GM23338 (cell line): ENCODE results near the gene CTRB2.

ENCODE experiments used
- EZH2 ChIP-seq: fragments of 200-600 bp; sonication (generic); IDR thresholded peaks from one replicate; pipeline ENCODE4 v1.8.0; 2017; ENCODE audit warnings: antibody characterized with exemption, mild to moderate bottlenecking, low read depth; ENCODE audit not compliant: unreplicated experiment
- EZH2phosphoT487 ChIP-seq: fragments of 200-600 bp; sonication (generic); IDR thresholded peaks from one replicate; pipeline ENCODE4 v1.8.1; 2018; ENCODE audit warnings: antibody characterized with exemption; ENCODE audit not compliant: unreplicated experiment
- POLR2AphosphoS5 ChIP-seq: IDR thresholded peaks from 2 replicates; pipeline ENCODE4 v1.6.1; 2016; ENCODE audit warnings: antibody characterized with exemption, low read depth
- TF ChIP-seq, protein P1 (sequence below), 2 experiments: fragments of 200-600 bp in 1 of 2; sonication (generic) in 1 of 2; conservative IDR thresholded peaks; 2 replicates each; pipeline versions ENCODE4 v1.5.1 to v1.6.1; 2016 to 2017; ENCODE audit warnings: antibody characterized with exemption in 2 of 2, low read depth in 2 of 2, mild to moderate bottlenecking in 2 of 2, moderate library complexity in 1 of 2
- TF ChIP-seq, protein P2 (sequence below): IDR thresholded peaks from 2 replicates; pipeline ENCODE4 v1.6.1; 2016; ENCODE audit warnings: antibody characterized with exemption
- TF ChIP-seq, protein P3 (sequence below): IDR thresholded peaks from one replicate; pipeline ENCODE4 v1.6.1; 2018; ENCODE audit warnings: antibody characterized with exemption; ENCODE audit not compliant: unreplicated experiment

DNA sequence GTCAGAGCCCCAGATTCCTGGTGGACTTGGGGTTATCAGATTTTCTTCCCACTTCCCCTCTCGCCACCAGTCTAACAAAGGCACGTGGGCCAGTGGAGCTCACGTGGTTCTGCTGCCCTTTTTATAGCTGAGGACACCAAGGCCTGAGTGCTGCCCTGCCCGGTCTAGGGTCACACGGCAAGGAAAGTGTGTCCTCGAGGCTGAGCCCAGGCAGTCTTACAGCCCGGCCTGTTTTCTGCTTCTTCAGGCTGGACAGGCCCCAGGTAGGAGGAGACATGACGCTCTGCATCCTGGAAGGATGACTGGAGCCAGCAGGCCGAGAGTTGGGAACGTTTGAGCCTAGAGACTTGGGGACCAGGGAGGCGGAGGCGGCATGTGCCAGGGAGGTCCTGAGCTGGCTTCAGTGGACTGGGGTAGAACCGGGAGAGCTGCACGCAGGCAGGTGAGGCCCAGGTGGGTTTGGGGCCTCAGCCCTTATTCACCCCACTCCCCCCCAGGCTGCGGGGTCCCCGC, 15.4 kb upstream of the CTRB2 start:
- TF ChIP-seq, protein P1, sequence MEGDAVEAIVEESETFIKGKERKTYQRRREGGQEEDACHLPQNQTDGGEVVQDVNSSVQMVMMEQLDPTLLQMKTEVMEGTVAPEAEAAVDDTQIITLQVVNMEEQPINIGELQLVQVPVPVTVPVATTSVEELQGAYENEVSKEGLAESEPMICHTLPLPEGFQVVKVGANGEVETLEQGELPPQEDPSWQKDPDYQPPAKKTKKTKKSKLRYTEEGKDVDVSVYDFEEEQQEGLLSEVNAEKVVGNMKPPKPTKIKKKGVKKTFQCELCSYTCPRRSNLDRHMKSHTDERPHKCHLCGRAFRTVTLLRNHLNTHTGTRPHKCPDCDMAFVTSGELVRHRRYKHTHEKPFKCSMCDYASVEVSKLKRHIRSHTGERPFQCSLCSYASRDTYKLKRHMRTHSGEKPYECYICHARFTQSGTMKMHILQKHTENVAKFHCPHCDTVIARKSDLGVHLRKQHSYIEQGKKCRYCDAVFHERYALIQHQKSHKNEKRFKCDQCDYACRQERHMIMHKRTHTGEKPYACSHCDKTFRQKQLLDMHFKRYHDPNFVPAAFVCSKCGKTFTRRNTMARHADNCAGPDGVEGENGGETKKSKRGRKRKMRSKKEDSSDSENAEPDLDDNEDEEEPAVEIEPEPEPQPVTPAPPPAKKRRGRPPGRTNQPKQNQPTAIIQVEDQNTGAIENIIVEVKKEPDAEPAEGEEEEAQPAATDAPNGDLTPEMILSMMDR (conservative IDR thresholded peaks at IDR 0.05; ENCODE audit: low read depth in 2 of 2): no peak
- TF ChIP-seq POLR2AphosphoS5: no peak
- no peak for TF ChIP-seq EZH2
- no peak for TF ChIP-seq EZH2phosphoT487
- TF ChIP-seq, protein P2, sequence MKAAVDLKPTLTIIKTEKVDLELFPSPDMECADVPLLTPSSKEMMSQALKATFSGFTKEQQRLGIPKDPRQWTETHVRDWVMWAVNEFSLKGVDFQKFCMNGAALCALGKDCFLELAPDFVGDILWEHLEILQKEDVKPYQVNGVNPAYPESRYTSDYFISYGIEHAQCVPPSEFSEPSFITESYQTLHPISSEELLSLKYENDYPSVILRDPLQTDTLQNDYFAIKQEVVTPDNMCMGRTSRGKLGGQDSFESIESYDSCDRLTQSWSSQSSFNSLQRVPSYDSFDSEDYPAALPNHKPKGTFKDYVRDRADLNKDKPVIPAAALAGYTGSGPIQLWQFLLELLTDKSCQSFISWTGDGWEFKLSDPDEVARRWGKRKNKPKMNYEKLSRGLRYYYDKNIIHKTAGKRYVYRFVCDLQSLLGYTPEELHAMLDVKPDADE: no peak
- TF ChIP-seq, protein P3, sequence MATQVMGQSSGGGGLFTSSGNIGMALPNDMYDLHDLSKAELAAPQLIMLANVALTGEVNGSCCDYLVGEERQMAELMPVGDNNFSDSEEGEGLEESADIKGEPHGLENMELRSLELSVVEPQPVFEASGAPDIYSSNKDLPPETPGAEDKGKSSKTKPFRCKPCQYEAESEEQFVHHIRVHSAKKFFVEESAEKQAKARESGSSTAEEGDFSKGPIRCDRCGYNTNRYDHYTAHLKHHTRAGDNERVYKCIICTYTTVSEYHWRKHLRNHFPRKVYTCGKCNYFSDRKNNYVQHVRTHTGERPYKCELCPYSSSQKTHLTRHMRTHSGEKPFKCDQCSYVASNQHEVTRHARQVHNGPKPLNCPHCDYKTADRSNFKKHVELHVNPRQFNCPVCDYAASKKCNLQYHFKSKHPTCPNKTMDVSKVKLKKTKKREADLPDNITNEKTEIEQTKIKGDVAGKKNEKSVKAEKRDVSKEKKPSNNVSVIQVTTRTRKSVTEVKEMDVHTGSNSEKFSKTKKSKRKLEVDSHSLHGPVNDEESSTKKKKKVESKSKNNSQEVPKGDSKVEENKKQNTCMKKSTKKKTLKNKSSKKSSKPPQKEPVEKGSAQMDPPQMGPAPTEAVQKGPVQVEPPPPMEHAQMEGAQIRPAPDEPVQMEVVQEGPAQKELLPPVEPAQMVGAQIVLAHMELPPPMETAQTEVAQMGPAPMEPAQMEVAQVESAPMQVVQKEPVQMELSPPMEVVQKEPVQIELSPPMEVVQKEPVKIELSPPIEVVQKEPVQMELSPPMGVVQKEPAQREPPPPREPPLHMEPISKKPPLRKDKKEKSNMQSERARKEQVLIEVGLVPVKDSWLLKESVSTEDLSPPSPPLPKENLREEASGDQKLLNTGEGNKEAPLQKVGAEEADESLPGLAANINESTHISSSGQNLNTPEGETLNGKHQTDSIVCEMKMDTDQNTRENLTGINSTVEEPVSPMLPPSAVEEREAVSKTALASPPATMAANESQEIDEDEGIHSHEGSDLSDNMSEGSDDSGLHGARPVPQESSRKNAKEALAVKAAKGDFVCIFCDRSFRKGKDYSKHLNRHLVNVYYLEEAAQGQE: no peak
